ENCODE data around the gene ZNF423. TPM values are rescaled to one million over a fixed set of nuclear protein-coding genes. Genes with fewer than 3 reads are reported as not detected.

ZNF423 gene
- total and polyA plus RNA-seq, 2 of the 13 experiments (the other 11 are each of a cell fraction or from before 2014, with no cell fraction given): 0.07 to 0.31 TPM

DNA sequence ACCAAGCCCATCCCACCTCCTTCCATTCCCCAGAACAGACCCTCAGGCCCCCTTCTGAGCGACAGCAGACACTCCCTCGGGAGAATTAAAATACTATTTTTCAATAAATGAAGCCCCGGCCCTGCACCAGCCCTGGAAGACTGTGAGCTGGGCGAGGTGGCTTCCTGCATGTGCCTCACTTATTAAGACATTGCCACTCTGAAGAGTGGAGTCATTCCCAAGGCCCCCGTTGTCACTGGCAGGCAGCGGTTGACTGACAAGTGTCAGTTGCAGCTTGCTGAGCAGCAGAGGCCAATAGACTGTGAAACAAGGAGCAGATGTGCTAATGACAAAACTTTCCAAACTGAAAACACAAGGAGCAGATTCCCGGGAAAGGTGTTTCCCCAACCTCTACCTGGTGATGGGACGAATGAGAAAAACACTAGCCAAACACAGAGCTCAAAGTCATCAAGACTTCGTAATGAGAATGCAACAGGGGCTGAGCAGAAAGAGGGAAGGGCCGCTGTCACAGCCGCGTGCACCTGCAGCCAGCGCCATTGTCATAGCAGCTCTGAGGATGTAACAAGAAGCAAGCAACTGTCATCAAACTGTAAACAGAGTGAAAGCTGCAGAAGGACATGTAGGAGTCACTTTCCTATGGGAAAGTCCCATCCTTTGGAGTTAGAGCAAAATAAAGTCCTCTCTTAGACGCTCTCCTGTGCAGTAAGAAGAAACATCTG lies 250.2 kb downstream of the ZNF423 start:
- DNase-seq (ENCODE audit: low spot score): no peak
- no peak overlapping the region for H3K4me2 ChIP-seq (ENCODE audit: low read depth, low read length)
- POLR2A ChIA-PET: no interaction called here
- no peak overlapping the region for H2AFZ ChIP-seq (ENCODE audit: low read length)
- no peaks in the 10 kb centered on the region for H3K9me3 ChIP-seq (ENCODE audit: low read length)
- intact Hi-C loops (cut with micrococcal nuclease; ENCODE audit: unreplicated experiment) (no loop called here), in situ Hi-C loops (cut with HindIII; ENCODE audit: extremely low pct_ligation_motif_present, low pct_unique_long_range_greater_than_20kb) (loop anchor here (5.0 kb wide), 1 partner anchor 317 kb away; no protein-coding TSS in a partner anchor)
- no peak for ATAC-seq
- H3K79me2 ChIP-seq (ENCODE audit: insufficient read depth, low read length): no peaks in the 10 kb centered on the region
- H3K36me3 ChIP-seq (replicated peaks in 1 of 2; ENCODE audit: control insufficient read depth in 1 of 2, insufficient read depth in 2 of 2, low read length in 2 of 2): no peaks in the 10 kb centered on the region
- H3K9ac ChIP-seq (ENCODE audit: insufficient read depth, low read depth, low read length): no peak overlapping the region
- no TSS peak for BruUV-seq (replicated peaks)
- CTCF ChIA-PET (ENCODE audit: low intra/inter-chr PET ratio, low total read pairs): no interaction called here
- peaks cover 2 to 35% of the 10 kb centered on the region in 2 experiments; a peak in 3 of 5 replicates for H3K27me3 ChIP-seq (ENCODE audit: control insufficient read depth in 1 of 2, insufficient read depth in 2 of 2, low read length in 2 of 2)
- TF ChIP-seq ZNF329 (CRISPR knock-in tag; IDR thresholded peaks at IDR 0.05; ENCODE audit: low read depth) (no peak), ZNF180 (CRISPR knock-in tag; IDR thresholded peaks at IDR 0.05; ENCODE audit: borderline replicate concordance, low read depth) (no peak), ZBTB38 (CRISPR knock-in tag; IDR thresholded peaks at IDR 0.05) (no peak), CBFB (CRISPR knock-in tag; IDR thresholded peaks at IDR 0.05) (no peak)
- TF ChIP-seq, protein P1, sequence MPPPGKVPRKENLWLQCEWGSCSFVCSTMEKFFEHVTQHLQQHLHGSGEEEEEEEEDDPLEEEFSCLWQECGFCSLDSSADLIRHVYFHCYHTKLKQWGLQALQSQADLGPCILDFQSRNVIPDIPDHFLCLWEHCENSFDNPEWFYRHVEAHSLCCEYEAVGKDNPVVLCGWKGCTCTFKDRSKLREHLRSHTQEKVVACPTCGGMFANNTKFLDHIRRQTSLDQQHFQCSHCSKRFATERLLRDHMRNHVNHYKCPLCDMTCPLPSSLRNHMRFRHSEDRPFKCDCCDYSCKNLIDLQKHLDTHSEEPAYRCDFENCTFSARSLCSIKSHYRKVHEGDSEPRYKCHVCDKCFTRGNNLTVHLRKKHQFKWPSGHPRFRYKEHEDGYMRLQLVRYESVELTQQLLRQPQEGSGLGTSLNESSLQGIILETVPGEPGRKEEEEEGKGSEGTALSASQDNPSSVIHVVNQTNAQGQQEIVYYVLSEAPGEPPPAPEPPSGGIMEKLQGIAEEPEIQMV (CRISPR knock-in tag; IDR thresholded peaks at IDR 0.05; ENCODE audit: low read depth): no peak
- TF ChIP-seq, protein P2, sequence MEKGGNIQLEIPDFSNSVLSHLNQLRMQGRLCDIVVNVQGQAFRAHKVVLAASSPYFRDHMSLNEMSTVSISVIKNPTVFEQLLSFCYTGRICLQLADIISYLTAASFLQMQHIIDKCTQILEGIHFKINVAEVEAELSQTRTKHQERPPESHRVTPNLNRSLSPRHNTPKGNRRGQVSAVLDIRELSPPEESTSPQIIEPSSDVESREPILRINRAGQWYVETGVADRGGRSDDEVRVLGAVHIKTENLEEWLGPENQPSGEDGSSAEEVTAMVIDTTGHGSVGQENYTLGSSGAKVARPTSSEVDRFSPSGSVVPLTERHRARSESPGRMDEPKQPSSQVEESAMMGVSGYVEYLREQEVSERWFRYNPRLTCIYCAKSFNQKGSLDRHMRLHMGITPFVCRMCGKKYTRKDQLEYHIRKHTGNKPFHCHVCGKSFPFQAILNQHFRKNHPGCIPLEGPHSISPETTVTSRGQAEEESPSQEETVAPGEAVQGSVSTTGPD (CRISPR knock-in tag; IDR thresholded peaks at IDR 0.05): no peak
- no peak for FAIRE-seq
- no peak overlapping the region for H3K27ac ChIP-seq (ENCODE audit: extremely low read length, insufficient read depth, low read length)
- no peaks in the 10 kb centered on the region; the same call in 1 of the 2 replicates for H4K20me1 ChIP-seq (ENCODE audit: insufficient read depth, low read length)
- no peaks in the 10 kb centered on the region for H3K4me1 ChIP-seq (ENCODE audit: insufficient read depth, low read length)
- 7% methylated on average over 14 of the region's 14 CpGs for WGBS (ENCODE audit: low lambda C conversion rate)
- H3K4me3 ChIP-seq (replicated peaks in 1 of 3; ENCODE audit: insufficient read depth in 1 of 3, low read depth in 2 of 3, low read length in 3 of 3): no peak overlapping the region

All from HepG2 (cell line).